Skeletal muscle cell (primary cell): ENCODE data around the gene CYP2F1.
A peak's percentile ranks its signal among the peaks of the same experiment; 100 is the strongest.

Experiments
- DNase-seq: peaks from one replicate; pipeline ENCODE4 v3.0.0-alpha.2; 2010; ENCODE audit warnings: low read depth
- H3K4me3 ChIP-seq: 2 replicates; pipeline ENCODE4 v1.5.1; 2011; ENCODE audit warnings: low read depth, mild to moderate bottlenecking, control low read depth, low read length, moderate library complexity

CYP2F1 gene

DNA sequence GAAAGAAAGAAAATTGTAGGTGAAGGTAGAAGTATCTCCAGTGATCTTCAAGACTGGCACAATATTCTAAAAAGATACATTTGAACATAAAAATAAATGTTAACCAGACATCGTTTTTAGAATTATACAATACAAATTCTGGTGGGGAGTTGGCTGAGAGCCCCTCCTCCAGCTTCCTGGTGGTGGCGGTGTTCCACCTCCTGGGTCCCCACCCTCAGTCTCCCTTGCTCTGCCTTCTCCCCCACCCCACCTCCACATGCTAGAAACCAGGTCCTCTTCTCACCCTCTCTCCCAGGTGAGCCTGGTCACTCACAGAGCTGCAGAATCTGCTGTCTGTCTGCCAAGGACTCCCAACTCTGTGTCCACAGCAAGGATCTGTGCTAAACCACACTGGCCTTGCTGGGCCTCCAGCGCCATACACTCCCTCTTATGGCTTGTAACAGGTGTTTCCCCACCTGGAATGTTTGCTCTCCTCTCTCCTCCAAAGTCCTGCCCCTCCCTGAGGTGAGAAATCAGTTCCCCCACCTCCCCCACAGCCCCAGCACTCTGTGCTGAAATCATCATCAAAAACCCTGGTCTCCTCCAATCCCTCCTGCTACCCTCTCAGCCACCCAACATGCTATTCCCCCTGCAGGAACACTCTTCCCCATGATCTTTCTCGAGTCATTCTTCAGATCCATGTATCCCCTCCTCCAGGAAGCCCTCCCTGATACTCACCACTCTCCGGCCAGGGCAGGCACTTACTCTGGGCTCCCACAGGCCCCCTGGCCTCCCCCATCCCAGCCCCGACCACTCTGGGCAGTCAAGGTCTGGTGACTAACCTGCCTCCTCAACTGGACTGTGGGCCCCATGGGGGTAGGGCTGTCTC is 58.3 kb downstream of the CYP2F1 start:
- H3K4me3 ChIP-seq: no peak overlapping the region
- DNase-seq: no peak

DNA sequence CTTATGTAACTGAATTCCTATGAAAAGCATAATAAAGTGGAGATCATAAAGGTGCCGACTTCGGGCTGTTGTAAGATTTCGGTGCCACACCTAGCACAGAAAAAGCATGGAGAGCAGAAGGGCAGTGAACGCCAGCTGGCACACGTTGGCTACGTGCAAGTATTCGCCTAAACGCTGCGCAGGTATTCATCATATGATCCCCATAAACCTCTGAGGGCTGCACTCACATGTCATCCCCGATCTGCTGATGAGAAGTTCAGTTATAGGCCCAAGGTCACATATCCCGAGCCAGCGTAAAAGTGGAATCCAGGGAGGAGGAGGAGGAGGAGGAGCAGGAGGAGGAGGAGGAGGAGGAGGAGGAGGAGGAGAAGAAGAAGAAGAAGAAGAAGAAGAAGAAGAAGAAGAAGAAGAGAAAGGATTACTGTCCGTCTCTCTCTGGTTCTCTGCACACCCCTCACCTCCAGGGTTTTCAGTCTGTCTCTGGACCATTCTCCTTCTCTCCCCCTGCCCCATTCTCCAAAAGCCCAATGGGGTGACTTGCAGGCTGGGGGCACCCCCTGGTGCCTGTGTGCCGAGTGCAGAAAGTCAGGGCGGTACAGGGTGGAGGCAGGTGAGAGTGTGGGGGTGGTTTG is 60.2 kb downstream of the CYP2F1 start:
- no peak overlapping the region for H3K4me3 ChIP-seq
- DNase-seq: no peak

DNA sequence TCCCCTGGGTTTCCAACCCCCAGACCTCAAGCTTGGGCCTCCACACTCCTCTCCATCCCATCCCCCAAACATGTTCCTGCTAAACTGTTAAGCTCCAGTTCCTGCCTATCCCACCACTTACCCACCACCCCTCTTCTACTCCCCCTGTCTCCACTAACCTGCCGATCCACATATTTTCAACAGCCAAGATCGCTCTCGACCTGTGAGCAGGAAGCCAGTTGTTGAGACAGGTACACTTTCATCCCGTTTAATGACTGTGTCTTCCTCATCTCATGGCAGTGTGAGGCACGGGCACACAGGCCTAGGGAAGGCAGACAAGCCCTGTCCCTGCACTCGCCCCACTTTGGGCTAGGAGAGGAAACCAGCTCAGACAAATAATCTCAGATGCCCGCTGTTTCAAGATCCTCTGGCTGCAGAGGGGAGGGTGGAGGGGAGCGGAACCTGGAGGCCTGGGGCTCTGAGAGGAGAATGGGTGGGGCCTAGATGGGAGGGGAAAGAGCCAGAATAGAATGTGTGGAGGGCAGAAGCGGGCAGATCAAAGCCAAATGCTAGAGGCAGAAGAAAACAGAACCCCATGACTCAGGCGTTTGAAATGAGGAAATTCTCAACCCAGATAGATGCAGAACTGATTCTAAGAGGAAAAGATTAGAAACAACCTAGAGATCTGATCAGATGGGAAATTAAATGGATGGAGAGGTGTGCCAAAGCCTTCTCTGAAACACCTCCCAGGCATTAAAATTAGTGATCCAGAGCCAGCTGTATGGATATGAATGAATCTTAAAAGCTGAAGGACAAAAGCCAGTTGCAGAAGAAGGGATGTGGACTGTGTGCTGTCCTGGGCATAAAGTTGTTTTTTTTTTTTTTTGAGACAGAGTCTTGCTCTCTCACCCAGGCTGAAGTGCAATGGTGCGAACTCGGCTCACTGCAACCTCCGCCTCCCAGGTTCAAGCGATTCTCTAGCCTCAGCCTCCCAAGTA is 61.9 kb downstream of the CYP2F1 start:
- peak; percentile 18 for DNase-seq
- no peak overlapping the region for H3K4me3 ChIP-seq
